HG02973 (cell line): ENCODE data around the gene ZNF81.
"Not testable (repeated sequence)": the region's sequence is repeated elsewhere in the genome, so short reads cannot be mapped to it uniquely, and the experiment has no call there.

Source experiments
- ATAC-seq: cut with Tn5 transposase; IDR thresholded peaks from one replicate; pipeline ENCODE4 v1.9.1; 2021; ENCODE audit warnings: moderate library complexity; ENCODE audit not compliant: unreplicated experiment

Gene ZNF81

DNA sequence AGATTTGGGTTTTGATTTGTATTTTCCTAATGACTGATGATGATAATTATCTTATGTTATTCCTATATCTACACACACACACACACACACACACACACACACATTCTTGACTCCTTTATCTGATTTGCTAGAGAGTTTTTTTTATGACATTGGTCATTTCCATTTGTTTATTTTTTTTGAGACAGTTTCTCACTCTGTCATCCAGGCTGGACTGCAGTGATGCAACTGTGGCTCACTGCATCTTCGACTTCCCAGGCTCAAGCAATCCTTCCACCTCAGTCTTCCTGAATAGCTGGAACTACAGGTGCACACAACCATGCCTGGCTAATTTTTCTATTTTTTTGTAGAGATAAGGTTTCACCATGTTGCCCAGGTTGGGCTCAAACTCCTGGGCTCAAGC is 6.7 kb downstream of the ZNF81 start:
- no peak for ATAC-seq

GRCh38 chrX:47844117-47844516 is 7.4 kb downstream of the ZNF81 start:
- ATAC-seq, result no peak

DNA sequence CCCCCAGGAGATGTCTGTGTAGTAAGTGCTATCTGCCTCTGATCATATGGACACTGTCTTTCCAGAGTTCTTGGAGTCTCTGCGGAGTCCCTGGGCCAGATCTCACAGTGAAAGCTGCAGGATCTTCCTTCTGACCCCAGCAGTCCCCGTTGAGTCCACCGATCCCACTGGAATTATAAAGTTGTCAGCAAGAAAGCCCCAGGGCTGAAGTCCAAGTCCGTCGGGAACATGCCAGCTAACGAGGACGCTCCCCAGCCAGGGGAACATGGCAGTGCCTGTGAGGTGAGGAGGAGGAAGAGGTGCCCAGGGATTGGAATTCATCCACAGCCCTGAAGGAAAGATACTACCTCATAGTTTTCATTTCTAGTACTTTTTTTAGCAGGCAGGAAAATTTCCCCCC is 9.3 kb downstream of the ZNF81 start:
- no peak for ATAC-seq

- ATAC-seq, result no peak
Observed at GRCh38 chrX:47849778-47850177, 13.1 kb downstream of the ZNF81 start.

DNA sequence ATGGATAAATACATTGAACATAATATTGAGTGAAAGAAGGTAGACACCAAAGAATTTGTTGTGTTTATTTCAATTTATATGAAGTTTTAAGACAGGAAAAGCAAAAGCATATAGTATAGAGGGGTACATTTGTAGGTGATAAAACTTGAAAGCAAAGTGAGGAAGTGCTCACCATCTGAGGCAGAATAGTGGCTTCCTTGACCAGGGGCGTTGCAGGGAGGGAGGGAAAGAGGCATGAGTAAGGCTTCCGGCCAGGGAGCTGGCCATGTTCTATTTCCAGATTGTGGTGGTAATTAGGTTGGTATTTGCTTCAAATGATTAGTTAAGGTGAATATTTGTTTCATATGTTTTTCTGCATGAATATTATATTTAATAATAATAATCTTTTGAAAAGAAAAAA is 13.7 kb downstream of the ZNF81 start:
- ATAC-seq, result not testable (repeated sequence)

- ATAC-seq, result no peak
Observed at GRCh38 chrX:47850901-47851300, 14.2 kb downstream of the ZNF81 start.

GRCh38 chrX:47854474-47854873 is 17.8 kb downstream of the ZNF81 start:
- ATAC-seq, result no peak

- ATAC-seq, result no peak
Observed at GRCh38 chrX:47859686-47860085, 23.0 kb downstream of the ZNF81 start.

- ATAC-seq, result no peak
Observed at GRCh38 chrX:47862680-47863079, 26.0 kb downstream of the ZNF81 start.

DNA sequence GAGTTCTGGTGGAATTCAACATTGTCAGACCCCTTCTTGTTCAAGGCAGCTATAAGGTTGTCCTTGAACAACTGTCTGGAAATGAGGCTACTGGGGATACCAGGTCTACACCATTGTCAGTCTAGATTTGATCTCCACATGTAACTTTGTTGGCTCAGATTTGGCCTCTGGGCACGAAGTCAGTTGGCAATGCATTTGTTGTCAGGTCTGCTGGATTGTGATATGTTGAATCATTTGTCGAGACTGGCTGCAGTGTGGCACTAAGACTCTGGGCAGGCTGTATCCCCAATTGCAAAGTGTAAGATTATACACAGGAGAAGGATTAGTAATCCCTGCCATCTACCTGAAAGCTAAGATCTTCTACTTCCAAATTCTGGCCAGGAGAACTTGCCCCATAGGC is 26.5 kb downstream of the ZNF81 start:
- ATAC-seq, result no peak

DNA sequence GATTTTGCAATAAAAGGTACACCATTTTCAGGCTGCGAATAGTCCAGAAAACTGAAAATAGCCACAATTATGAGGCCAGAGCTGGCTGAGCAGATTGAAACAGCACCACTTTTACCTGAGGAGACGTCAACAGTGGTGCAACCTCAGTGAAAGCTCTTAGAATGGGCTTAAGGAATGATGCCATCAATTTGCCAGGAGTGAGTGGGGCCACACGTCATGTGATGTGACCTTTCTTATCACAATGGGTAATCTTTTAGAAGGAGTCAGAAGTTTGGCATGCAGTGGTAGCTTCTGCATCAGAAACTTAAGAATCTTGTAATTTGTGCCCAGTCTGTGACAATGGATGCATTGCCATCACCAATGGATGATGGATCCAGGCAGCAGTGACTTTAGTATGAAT is 27.6 kb downstream of the ZNF81 start:
- no peak for ATAC-seq

DNA sequence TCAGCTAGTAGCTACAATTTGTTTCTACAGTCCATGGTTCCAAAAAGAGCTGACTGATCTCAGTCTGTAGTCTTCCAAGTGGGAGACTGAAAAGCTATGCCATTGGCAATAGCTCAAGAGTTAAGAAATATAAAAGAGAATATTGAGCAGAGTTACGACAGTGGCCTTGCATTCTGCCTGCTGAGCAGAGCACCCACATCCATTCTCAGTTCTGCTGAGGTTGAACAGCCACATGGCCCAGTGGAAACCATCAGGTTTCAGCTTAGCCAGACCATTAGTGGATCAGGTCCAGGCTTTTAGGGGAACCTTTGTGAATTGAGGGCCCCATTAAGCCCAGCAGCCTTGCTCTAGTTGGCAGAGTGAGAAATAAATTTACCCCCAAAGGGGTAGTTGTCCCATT is 28.1 kb downstream of the ZNF81 start:
- no peak for ATAC-seq

DNA sequence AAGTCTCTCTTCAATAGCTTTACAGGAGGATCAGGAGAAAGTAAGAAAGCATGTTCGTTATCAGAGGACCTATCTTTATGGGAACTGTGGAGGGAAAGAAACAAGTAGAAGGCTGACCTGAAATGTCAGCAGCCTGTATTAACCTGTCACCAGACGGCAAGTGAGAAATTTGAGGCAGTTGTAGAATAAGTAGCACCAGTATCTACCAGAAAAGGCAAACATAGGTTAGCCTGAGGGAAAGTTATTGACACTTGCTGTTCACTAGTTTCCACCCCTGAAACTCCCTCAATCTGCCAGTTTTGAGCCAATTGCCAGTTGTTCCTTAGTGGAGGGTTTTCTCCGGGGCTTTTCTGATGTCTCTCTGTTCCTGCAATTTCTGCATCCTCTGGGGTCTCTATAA is 36.4 kb downstream of the ZNF81 start:
- no peak for ATAC-seq

- no peak for ATAC-seq
Observed at GRCh38 chrX:47877327-47877726, 40.6 kb downstream of the ZNF81 start.

GRCh38 chrX:47878198-47878597 is 41.5 kb downstream of the ZNF81 start:
- no peak for ATAC-seq

- no peak for ATAC-seq
Observed at GRCh38 chrX:47879463-47879862, 42.8 kb downstream of the ZNF81 start.

- no peak for ATAC-seq
Observed at GRCh38 chrX:47880927-47881326, 44.2 kb downstream of the ZNF81 start.

- ATAC-seq, result no peak
Observed at GRCh38 chrX:47885501-47885900, 48.8 kb downstream of the ZNF81 start.

DNA sequence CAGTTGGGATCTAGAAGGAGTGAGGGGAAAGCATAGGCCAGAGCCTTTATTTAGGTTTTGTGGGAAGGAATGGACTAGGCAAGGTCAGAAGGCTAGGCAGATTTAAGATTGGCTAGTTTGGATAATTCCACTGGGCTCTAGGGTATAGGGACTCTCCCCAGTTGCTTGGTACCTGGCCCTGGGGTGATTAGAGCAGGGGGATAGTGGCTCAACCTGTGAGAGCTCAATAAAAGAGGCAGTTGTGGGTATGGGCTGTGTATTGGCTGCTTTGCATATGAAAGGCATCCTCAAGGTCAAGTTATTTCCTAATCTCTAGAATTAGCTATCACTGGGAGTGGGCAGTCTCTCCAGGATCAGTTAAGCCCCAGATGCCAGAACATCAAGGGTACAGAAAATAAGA is 61.3 kb downstream of the ZNF81 start:
- no peak for ATAC-seq

GRCh38 chrX:47900833-47901232 is 64.1 kb downstream of the ZNF81 start:
- ATAC-seq, result no peak

- no peak for ATAC-seq
Observed at GRCh38 chrX:47902161-47902560, 65.5 kb downstream of the ZNF81 start.

GRCh38 chrX:47915886-47916493 is 79.3 kb downstream of the ZNF81 start:
- no peak for ATAC-seq

GRCh38 chrX:47918274-47918673 is 81.6 kb downstream of the ZNF81 start:
- no peak for ATAC-seq

DNA sequence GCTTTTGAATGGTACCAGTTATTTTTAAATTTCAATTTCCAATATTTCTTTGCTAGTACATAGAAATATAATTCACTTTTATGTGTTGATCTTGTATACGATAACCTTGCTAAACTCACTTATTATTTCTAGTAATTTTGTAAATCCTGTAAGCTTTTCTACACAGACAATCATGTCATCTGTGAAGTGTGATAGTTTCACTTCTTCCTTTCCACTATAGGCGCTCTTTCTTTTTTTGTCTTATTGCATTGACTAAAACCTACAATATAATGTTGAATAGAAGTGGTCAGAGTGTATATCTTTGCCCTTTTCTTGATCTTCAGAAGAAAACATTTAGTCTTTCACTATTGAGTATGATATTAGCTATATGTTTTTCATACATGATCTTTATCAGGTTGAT is 90.5 kb downstream of the ZNF81 start:
- no peak for ATAC-seq
